ENCODE data around the gene B3GNT7.
"Not testable (repeated sequence)": the region's sequence is repeated elsewhere in the genome, so short reads cannot be mapped to it uniquely, and the experiment has no call there.

Gene B3GNT7

DNA sequence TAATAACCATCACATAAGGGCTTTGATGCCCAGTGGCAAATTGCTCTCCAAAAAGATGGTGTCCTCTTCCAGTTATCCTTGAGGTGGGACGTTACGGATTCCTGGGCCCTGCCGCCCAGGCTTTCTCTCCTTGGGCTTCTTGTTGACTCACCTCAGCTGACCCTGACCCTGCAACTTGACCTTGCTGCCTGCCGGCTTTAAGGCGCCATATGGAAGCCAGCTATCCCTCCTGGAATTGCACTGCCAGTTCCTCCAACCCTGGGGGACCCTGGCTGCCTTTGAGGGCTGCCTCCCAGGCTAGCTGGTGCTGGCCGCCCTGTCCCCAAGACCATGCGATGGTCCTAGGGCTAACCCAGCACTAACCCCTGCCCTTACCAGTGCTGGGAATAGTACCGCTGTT, 28.3 kb upstream of the B3GNT7 start:
- no peak for DNase-seq (ENCODE audit: low read depth)

DNA sequence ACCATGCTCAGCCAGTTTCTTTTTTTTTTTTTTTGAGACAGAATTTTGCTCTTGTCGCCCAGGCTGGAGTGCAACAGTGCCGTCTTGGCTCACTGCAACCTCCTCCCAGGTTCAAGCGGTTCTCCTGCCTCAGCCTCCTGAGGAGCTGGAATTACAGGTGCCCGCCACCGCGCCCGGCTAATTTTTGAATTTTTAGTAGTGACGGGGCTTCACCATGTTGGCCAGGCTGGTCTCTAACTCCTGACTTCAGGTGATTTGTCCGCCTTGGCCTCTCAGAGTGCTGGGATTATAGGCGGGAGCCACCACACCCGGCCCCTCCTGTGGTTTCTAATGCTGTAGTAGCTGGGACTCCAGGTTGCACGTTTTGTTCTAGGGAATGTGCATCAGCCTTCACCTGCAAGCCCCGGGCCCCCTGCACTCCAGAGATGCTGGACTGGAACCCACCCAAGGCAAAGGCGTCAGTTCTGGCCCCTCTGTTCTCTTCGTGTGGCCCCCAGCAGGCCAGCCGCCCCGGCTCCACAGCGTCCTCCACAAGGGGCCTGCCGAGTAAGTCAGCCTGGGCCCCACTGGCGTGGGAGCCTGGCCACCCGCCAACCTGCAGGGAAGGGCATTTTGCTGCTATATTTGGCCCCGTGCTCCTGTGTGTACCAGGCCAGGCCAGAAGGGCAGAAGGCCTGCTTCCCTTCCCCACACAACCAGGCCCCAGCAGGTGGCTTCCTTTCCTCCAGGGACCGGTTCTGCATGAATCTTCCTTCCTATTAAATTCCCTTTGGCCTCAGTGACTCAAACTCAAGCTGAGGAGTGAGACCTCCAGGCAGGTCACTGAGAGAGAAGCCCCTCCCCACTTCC, 25.7 kb upstream of the B3GNT7 start:
- DNase-seq (ENCODE audit: low read depth) = no peak

DNA sequence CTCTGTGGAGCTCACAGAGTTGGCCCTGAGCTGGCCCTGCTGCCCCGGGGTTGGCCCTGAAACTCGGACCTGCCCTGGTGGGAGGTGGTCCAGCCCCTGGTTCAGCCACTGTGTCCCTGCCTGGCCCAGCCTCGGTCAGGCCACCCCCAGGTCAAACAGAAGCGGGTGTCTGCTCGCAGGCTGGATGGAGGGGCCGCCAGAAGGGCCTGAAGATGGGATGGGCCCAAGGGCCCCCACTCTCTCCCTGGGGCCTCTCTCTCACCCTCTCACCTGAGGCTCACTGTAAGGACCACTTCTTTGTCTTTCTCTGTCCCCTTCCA, 25.1 kb upstream of the B3GNT7 start:
- DNase-seq (ENCODE audit: low read depth) = no peak

DNA sequence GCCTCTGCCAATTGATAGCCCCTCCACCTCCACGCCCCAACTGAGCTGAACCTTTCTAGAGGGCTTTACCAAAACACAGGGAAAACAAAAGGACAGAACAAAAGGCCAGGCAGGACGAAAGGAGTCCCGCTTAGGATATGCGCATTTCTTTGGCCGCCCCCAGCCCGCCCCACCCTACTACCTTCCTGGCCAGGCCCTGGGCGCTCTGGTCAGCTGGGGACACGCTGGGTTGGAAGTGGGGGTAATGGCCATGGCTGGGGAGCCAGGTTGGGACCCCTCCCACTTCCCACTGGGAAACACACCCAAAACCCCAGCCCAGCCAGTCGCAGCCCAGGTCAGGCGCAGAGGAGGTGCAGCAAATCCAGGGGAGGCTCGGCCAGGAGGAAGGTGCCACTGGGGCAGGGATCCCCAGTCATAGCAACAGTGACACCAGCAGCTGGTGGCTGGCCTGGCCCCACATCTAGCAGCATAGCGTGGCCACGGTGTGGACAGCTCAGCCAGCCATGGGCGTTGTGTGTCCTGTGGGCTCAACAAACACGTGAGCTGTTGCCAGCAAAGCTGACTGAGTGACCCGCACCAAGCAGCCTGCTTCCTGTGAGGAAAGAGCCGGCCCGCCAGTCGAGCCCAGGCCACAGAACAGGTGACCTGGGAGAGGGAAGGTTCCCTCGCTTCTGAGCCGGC, 24.6 kb upstream of the B3GNT7 start:
- no peak for DNase-seq (ENCODE audit: low read depth)

DNA sequence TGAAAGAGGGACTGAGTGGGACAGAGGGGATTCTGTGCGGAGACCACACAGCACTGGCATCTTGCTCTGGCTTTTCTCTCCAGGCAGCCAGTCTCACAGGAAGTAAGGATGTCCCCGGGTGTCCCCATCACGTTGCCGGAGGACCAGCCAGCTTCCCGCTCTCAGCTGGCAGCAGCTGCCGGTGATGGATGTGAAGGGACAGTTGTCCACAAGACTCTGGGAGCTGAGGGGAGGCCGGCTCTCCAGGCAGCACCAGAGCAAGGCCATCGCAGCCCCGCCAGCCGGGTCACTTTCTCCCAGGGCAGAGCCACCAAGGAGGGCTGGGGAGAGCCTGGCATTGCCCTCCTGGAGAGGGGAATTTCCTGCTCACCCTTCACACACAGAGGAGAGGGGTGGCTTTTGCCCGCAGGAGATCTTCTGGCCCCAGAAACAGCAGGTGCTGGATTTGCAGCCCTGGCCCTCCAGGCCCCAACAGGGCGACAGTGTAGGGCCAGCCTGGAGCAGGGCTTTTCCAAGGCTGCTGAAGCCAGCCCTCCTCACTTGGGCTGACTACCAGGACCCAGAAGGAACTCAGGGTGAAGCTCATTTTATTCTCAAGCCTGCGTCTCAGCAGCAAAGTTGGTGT, 24.0 kb upstream of the B3GNT7 start:
- DNase-seq (ENCODE audit: low read depth) = no peak

DNA sequence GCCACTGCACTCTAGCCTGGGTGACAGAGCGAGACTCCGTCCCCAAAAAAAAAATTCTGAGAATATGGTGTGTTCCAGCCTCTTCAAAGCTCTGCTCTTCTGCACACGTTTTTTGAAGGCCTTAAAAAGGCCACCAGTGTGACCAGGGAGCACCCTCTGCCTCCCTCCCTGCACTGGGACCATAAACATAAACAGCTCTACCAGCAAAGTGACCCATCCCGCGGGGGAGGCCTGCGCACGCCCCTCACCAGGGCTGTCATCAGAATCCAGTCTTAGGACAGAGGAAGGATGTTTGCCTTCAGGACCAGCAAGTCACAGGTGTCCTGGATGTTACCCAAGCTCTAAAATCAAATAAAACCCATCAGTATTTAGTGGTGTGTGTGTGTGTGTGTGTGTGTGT, 23.2 kb upstream of the B3GNT7 start:
- DNase-seq (ENCODE audit: low read depth) = no peak

DNA sequence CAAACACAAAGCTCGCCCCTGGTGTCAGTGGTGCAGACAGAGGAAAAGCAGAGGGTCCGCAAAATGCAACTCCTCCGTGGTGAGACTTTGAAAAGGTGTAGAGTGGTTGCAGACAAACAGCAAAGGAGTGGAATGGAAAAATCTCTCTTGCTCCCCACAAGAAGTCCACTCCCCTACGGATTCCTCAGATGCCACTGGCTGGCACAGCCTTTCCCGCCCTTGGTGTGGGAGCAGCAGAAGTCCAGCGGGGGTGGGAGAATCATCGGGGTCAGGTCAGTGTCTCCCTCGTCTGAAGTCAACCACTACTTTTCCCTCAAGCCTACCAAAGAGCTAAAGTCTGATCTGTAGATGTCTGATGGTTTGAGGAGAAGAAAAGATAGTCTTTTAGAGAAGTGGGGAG, 22.3 kb upstream of the B3GNT7 start:
- DNase-seq (ENCODE audit: low read depth) = no peak

DNA sequence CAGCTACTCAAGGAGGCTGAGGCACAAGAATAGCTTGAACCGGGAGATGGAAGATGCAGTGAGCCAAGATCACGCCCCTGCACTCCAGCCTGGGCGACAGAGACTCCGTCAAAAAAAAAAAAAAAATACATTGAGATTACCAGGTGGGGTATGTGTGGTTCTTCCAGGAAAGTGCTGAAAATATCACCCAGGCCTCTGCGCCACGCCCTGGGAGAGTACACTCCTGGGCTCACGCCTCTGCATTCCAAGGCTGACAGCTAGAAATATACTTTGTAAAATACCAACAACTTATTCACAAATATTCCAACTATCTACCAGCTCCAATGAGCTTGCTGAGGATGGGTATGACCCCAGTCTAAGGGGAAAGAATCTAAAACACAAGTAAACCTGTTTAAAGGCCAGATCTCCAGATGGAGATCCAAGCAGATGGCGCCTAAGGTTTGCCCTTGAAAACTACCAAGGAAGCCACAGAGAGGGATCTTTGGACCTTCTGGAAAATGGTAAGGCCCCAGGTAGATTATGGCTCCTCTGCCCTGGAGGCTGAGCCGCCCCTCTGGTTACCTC, 21.6 kb upstream of the B3GNT7 start:
- no peak for DNase-seq (ENCODE audit: low read depth)

DNA sequence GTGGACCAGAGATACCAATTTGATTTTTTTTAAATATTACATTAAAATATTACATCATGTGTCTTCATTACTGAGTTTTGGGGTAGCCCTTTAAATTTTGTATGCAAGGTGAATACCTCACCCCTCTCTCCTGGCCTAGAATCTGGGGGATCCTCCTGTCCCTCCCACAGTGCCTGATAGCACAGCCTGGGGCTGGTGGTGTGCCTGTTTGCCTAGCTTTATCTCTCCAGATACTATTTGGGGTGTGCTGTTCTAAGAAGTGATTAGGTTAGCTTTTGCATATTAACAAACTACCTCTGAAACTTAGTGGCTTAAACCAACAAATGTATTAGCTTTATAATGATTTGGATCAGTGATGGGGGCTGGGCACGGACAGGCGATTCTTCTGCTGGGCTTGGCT, 20.7 kb upstream of the B3GNT7 start:
- no peak for DNase-seq (ENCODE audit: low read depth)

DNA sequence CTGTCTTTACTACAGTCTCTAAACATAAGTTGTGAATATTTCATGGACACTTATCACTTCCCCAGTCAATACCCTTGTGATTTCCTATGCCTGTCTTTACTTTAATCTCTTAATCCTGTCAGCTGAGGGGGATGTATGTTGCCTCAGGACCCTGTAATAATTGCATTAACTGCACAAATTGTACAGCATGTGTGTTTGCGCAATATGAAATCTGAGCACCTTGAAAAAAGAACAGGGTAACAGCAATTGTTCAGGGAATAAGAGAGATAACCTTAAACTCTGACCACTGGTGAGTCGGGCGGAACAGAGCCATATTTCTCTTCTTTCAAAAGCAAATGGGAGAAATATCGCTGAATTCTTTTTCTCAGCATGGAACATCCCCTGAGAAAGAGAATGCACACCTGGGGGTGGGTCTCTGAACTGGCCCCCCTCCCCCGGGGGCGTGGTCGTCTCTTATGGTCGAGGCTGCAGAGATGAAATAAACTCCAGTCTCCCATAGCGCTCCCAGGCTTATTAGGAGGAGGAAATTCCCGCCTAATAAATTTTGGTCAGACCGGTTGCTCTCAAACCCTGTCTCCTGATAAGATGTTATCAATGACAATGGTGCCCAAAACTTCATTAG, 19.4 kb upstream of the B3GNT7 start:
- not testable (repeated sequence) for DNase-seq (ENCODE audit: low read depth)

DNA sequence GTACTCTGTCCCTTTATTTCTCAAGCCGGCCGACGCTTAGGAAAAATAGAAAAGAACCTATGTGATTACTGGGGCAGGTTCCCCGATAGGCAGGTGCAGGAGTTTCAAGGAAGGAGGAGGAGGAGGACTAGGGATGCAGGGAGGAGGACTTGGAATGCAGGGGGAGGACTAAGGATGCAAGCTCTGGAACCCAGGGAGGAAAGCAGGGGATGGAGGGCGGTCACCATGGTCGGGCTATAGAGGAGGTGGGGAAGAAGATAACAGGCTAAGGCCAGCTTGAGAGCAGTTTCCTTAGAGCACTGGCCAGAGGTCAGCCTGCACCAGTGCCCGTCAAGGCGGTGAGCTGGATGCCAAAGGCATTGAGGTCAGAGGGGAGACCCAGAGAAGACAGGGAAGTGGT, 18.7 kb upstream of the B3GNT7 start:
- no peak for DNase-seq (ENCODE audit: low read depth)

DNA sequence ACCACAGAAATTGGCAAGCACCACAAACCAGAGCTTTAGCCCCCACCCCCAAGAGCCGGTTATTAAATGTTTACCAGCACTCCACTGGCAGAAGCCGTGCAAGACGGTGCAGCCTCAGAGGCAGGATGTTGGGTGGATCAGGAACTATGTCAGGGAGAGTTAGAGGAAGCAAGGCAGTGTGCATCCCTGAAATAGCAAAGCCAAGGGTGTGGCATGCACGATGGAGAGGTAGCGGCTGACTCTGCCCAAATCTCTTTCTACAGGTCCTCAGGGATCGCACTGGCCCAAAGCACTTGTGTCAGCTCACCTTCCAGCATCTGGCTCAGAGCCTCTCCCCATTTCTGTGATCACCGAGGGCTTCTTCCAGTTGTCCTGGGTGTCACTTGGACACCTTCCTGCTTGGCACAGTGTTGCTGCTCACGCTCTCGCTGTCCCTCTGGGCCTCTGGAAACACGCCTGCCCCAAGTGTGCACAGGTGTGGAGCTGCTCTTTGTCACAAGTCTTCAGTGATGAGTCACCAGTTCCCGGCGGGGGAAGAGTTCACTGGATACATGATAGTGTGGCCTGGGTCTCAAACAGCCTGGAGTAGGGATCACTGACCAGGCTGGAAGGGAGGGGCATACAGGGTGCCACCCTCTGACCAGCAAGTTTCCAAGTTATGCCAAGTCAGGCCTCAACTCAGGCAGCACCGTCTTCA, 17.3 kb upstream of the B3GNT7 start:
- no peak for DNase-seq (ENCODE audit: low read depth)

DNA sequence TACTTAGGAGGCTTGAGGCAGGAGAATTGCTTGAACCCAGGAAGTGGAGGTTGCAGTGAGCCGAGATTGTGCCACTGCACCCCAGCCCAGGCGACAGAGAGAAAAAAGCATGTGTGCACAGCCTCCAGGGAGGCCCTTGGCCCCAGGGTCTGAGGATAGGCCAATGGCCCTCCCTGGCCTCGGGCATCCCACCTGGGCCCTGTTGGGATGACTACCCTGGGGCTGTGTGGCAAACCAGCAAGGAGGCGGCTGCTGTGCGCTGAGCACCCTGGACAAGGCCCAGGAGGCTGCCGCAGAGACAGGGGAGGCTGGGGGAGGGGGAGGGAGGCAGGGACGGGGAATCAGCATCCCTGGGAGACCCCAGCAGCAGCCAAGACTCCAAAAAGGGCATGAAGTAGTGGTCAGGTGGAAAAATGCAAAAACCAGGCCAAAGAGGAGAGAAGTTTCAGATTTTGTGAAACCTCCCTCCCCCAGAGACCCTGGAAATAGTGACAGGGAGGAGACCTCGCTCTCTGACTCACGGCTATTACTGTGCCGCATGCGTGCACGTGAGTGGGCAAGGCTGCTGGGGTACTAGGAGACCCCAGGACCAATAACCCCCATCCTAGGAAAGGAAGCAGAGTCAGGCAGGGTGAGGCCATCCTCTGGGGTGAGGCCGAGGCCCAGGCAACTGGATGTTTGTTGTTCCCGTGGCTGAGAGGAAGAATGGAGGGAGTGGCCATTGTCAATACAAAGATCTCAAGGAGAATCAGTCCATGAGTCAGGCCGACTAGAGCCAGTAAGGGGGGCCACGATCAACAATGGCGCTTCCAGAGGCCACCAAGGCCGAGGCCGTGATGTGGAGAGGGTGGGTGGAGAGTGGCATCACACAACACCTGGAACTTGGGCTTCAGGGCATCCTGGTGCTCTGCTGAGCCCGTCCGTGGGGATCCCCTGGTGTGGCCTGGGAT, 16.0 kb upstream of the B3GNT7 start:
- DNase-seq (ENCODE audit: low read depth) = peak; percentile 39

DNA sequence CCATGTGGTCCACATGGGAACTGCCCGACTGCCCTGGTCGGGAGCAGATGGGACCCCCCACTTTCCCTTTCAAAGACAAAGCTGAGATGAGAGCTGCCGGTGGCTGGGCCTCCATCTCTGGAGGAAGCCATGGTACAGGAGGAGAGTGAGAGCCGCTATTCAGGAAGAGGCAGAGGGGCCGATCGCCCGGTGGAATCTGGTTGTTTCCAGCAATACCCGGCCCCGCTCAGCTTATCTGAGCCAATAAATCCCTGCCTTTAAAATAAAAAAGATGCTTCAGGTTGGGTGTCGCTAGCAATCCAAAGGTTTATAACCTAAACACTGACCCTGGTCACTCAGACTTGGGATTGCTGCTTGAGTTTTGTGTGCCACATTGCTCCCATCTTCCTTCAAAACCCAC, 15.2 kb upstream of the B3GNT7 start:
- no peak for DNase-seq (ENCODE audit: low read depth)

DNA sequence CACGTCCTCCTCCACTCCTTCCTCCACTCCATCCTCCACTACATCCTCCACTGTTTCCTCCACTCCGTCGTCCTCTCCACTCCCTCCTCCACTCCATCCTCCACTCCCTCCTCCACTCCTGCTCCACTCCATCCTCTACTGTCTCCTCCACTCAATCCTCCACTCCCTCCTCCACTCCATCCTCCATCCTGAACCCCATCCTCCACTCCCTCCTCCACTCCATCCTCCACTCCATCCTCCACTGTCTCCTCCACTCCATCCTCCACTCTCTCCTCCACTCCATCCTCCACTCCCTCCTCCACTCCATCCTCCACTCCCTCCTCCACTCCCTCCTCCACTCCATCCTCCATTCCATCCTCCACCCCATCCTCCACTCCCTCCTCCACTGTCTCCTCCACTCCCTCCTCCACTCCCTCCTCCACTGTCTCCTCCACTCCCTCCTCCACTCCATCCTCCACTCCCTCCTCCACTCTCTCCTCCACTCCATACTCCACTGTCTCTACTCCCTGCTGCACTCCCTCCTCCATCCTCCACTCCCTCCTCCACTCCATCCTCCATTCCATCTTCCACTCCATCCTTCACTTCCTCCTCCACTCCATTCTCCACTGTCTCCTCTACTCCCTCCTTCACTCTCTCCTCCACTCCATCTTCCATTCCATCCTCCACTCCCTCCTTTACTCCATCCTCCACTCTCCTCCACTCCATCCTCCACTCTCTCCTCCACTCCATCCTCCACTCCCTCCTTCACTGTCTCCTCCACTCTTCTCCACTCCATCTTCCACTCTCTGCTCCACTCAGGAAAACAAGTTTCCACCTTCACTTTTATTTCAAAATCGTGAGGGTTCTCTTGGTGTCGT, 14.3 kb upstream of the B3GNT7 start:
- no peak for DNase-seq (ENCODE audit: low read depth)

DNA sequence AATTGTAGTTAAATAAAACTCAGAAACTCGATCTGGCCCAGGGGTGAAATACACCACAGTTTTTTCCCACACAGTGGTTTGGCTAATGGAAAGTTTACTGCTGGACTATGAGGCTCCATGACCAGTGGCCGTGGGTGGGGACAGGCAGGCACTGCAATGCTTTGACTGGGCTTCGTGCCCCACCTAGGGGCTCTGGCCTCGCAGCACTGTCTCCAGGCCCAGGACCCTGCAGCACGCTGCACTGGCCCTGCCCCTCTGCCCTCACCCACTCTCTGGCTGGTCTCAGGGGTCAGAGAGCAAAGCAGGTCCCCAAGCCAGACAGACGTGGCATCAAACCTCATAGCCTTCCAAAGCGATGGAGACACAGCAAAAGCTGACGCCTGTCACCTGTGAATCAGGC, 13.4 kb upstream of the B3GNT7 start:
- no peak for DNase-seq (ENCODE audit: low read depth)

DNA sequence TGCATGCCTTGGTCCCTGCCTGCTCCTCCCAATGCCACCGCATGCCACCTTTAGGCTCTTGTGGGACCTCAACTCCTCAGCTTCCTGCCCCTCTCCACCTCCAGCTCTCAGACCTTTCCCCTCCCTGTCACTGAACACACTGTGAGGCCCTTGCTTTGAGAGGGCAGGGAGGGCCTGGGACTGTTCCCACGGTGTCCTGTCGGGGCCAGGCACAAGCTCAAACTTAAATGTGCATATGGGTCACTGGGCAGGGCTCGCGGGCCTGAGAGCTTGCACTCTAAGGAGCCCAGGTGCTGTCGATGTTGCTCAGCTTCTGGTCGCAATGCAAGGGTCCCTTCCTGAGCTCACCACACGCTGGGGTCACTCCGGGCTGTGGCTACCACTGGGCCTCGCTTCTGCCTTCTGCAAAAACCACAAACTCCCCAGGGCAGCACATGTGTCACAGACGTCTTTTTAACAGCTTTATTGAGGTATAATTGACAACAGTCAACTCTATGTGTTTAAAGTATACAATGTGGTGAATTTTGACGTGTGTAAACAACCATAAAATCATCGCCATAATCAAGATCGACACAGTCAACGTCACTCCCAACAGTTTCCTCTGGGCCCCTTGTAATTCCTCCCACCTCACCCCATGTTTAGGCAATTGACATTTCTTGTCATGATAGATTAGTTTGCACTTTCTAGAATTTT, 11.9 kb upstream of the B3GNT7 start:
- DNase-seq (ENCODE audit: low read depth) = no peak

DNA sequence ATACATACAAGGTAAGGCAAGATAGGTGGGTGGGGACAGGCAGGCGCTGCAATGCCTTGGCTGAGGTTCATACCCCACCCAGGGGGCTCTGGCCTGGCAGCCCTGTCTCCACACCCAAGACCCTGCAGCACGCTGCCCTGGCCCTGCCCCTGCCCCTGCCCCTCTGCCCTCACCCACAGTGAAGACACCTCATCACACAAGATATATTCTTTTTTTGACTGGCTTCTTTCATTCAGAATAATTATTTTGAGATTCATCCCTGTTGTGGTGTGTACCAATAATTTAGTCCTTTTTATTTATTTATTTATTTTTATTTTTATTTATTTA, 11.4 kb upstream of the B3GNT7 start:
- no peak for DNase-seq (ENCODE audit: low read depth)

DNA sequence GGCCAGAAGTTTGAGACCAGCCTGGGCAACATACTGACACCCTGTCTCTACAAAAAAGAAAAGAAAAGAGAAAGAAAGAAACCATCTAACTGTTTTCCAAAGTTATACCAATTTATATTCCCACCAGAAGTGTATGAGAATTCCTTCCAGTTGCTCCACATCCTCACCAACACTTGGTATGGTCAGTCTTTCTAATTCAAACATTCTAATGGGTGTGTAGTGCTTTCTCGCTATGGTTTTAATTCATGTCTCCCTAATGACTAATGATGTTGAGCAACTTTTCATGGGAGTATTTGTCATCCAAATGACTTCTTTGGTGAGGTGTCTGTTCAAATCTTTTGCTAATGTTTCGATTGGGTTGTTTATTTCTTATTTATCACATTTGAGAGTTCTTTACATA, 10.5 kb upstream of the B3GNT7 start:
- peak; percentile 70 for DNase-seq (ENCODE audit: low read depth)
